Measurements from ENCODE around the gene TFEB.

Gene TFEB

GRCh38 chr6:41671376-41671775 is 64.0 kb downstream of the TFEB start:
- no peak for DNase-seq

DNA sequence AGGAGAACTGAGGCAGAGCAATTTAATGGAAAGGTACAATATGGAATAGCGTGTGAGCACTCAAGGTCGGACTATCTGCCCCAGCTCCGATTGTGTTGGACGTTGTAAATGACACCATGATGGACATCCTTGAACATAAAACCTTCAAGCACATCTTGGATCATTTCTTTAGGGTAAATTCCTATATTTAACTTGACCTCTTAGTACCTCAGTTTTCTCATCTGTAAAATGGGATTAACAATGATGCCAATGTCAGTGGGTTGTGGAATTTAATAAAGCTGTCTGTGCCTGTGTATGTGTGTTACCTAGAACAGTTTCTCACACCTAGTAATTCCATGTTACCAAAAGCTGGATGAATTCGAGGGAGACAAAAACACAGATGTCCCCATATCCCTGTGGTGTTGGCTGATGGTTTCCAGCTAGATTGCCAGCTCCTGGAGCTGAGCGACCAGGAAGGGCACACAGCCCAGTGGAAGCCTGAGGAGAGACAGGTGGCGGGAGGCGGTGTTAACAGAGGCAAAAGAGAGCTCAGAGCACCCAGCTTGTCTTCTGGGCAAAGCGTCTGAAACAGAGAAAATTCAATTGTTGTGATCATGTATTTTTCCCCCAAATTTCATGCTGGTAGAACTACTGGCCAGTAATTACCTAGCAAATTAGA is 64.6 kb downstream of the TFEB start:
- no peak for DNase-seq

GRCh38 chr6:41668968-41669367 is 66.4 kb downstream of the TFEB start:
- DNase-seq: no peak

GRCh38 chr6:41667195-41667594 is 68.2 kb downstream of the TFEB start:
- no peak for DNase-seq

DNA sequence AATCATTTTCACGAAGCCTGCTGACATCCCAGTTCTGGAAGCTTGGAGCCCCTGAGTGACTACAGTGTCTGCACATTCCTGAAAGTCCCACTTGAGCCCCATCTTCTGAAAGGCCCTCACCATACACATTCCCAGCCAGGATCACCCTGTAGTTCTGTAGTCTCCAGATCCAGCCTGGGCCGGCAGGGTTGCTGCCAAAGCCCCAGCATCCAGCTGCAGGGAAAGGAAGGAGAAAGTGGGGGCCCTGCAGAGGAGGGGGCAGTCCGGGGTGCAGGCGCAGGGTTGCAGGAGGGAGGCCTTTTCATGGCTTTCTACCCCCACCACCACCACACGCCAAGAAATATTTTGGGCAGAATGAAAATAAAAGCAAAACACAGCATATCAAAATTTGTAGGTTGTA is 71.1 kb downstream of the TFEB start:
- no peak for DNase-seq

DNA sequence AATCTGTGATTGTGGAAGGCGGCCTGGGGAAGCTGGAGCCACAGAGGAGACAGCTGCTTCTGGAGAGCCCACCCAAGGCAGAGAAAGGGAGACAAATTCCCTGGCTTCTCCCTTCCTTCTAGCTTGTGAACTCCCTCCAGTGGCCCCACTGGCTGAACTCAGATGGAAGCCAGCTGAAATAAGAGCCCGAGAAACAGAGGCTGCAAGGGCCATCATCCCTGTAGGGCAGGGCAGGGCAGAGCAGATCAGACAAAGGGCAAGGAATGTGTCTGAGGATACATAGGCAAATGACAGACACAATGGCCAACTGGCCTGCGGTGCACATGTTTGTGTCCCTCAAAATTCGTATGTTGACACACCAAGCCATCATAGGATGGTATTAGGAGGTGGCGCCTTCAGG is 71.8 kb downstream of the TFEB start:
- no peak for DNase-seq

DNA sequence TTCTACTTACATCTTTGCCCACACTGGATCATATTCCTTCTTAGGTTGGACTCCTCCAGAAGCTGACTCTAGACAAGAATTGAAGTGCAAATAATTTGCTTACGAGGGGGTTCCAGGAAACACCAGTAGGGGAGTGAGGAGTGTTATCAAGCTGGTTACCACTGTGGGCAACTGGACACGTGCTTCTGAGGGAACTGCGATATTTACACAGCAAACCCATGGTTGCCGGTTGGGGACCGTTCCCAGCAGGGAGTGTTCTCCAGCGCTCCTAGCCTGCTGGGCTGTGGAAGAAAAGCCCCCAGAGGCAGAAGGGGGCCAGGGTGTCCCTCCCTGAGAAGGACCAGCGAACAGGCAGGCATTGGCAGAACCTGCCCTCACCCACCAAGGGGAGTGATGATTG is 75.5 kb downstream of the TFEB start:
- no peak for DNase-seq

- no peak for DNase-seq
Observed at GRCh38 chr6:41658636-41659035, 76.8 kb downstream of the TFEB start.

- DNase-seq: no peak
Observed at GRCh38 chr6:41657131-41658094, 78.0 kb downstream of the TFEB start.

DNA sequence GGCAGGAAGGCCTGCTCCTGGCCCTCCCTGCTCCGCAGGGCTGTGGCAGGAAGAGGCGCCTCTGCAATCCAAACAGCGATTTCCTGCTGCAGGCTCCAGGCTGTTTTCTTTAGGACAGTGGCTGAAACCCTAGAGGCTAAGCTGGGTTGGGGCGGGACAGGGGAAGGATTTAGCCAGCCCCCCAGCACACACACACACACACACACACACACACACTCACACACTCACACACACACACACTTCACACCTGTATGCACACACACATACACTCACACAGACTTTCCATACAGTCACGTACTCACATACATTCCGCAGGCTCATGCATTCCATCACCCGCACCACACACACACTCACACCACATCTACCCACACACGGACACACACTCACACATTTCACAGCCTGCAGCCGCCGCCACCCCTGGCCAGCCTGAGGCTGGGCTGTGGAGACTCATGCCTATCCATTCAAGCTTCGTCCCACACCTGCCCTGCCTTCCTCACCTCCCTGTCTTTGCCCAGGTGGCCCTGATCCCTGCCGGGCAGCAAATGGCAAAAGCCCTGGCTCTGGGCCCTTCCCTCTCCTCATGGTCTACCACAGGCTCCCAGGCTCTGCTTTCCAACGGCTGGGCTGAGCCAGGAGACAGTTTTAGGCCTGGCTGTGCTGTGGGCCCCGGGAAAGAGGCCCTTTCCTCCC is 79.3 kb downstream of the TFEB start:
- no peak for DNase-seq

GRCh38 chr6:41655646-41656001 is 79.8 kb downstream of the TFEB start:
- DNase-seq: no peak

GRCh38 chr6:41655176-41655575 is 80.2 kb downstream of the TFEB start:
- no peak for DNase-seq

DNA sequence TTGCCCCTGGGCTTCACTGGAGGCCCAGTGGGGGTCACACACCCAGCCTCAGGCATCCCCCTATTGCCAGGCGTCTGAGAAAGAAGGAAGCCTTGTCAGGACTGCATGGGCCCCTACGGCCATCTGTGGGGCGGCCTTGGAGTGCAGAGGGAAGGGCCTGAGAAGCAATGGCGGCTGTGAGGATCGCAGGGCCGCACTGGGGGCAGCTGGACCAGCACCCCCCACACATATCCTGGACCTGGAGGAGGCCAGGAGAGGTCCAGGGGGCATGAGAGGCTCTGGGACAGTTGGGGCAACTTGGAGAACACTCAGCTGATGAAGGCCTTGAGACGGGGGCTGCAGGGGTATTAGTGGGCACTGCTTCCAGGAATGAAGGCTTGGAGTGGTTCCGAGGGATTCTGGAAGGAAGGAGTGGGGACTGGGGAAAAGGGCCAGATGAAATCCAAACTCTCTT is 80.7 kb downstream of the TFEB start:
- DNase-seq: no peak

DNA sequence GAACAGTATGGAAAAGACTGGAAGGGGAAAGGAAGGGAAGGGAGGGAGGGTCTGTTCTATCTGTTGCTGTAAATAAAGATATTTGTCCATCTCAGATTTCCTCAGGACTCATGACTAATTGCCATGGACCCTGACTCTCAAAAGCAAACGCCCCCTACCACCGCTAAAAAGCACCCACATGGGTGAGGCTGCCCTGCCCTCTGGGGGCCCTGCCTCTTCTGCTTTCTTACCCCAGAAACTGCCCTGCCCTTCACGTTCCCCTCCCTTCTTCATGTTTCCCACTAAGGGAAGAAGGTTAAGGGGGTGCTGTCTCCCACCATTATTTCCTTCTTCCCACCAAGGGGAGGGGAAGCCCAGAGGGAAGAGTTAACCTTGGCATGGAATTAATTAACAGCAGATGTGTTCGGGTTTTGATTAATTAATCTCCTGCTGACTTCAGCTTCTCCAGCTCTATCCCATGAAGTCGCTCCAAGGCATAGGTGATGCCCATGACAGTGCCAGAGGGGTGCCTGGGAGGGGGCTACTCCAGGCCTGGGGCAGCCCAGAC is 81.2 kb downstream of the TFEB start:
- DNase-seq: no peak

DNA sequence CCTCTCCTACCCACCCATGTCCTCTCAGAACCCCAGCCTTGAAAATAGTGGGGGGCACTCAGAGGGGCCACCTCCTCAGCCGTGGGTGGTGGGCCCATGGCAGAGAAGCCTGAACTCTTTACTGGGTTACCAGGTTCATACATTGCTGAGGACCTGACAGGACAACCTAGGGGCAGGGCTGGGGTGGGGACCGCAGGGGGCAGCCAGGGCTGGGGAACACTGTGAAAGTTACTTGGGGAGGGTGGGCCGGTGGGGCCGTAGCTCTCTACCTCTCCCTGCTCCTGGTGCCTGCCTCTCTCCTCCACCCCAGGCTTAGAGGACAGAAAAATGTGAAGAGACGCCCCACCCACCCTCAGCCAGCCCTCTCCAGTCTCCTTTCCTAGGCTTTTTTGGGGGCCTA is 81.7 kb downstream of the TFEB start:
- no peak for DNase-seq

DNA sequence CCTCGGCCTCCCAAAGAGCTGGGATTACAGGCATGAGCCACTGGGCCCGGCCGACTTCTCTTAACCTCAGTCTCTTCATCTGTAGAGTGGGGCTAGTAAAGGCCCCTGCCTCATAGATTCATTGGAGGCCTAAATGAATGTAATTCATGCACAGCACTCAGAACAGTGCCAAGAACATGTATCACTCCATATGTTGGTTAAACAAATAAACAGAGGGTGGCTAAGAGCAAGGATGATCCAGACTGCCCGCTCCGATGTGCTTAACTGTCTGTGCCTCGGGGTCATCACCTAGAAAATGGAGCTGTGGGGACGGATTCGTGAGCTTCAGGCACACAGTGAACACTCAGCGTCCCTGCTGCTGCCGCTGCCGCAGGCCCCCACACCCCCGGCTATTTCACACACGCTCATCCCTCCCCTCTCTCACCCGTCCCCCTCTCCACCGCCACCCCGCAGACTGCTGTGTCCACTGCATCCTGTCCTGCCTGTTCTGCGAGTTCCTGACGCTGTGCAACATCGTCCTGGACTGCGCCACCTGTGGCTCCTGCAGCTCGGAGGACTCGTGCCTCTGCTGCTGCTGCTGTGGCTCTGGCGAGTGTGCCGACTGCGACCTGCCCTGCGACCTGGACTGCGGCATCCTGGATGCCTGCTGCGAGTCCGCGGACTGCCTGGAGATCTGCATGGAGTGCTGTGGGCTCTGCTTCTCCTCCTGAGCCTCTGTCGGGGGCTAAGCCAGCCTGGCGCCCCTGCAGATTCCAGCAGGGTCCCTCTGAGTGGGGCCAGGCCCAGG is 82.3 kb downstream of the TFEB start:
- no peak for DNase-seq

GRCh38 chr6:41651962-41652657 is 83.3 kb downstream of the TFEB start:
- no peak for DNase-seq

DNA sequence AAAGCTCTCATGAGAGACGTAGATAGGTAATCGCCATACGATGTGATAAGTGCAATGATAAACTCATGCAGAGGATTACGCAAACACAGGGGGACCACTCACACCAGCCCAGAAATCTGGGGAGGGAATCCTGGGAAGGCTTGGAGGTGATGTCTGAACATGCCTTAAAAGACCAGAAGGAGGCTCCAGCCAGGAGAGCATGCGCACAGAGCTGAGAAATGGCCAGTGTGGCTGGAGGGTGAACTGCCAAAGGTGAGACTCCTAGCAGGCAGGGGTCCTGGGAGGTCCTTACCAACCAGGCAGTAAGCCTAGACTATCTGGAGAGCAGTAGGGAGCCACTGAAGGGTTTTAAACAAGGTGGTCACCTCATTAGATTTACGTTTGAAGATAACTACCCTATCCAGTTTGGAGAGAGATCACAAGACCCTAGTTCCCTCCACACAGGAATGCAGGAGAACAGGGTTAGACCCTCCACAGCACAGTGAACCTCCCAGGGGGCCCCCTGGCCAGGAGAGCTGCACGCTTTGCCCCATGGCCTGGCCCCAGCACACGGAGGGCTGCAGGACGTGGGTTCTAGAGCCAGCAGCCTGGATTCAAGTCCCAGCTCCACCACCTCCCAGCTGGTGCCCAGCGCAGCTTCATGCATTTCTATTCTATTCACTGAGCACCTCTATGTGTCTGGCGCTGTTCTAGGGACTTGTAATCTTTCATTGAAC is 84.0 kb downstream of the TFEB start:
- DNase-seq: no peak

- no peak for DNase-seq
Observed at GRCh38 chr6:41650120-41650519, 85.3 kb downstream of the TFEB start.

GRCh38 chr6:41649596-41649995 is 85.8 kb downstream of the TFEB start:
- DNase-seq: no peak

DNA sequence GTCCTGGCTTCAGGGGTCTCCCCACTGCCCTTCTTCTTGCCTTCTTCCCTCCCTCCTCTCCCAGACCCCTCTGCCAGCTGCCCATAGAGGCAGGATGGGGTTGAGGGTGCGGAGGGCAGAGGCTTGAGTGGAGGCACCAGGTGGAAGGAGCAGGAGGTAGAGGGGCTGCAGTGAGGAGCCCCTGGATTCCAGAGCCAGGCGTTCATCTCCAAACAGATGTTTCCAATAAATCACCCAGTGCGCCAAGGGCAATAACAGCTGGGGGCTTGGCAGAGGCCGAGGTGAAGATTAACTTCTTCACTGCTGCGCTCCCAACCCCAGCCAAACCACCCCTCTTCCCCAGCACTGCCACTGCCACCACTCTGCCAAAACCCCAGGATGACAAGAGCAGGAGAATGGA is 86.5 kb downstream of the TFEB start:
- DNase-seq: no peak

Data from CD4-positive, alpha-beta T cell treated with Interleukin-1 beta for 1 hour (primary cell).